HFF-Myc (cell line): Measurements from ENCODE around the gene KCNN3.

ENCODE experiments used
- DNase-seq: peaks from one replicate; pipeline ENCODE4 v3.0.0-alpha.2; 2011; ENCODE audit warnings: low read depth; ENCODE audit errors: extremely low read depth
- H3K4me3 ChIP-seq: replicated peaks from 2 replicates; pipeline ENCODE4 v1.5.1; 2011; ENCODE audit warnings: low read depth, mild to moderate bottlenecking, control low read depth, low read length
- CTCF ChIP-seq: IDR thresholded peaks from 2 replicates; pipeline ENCODE4 v1.5.1; 2012; ENCODE audit warnings: mild to moderate bottlenecking, low read depth, low read length, control low read depth; ENCODE audit errors: missing control alignments

Gene KCNN3

GRCh38 chr1:154720328-154721297, 149.5 kb downstream of the KCNN3 start:
- no peak for TF ChIP-seq CTCF
- DNase-seq: no peak

GRCh38 chr1:154719586-154720327, 150.3 kb downstream of the KCNN3 start:
- DNase-seq: no peak
- no peak overlapping the region for H3K4me3 ChIP-seq
- TF ChIP-seq CTCF: no peak

More at GRCh38 chr1:154720328-154721297, 149.5 kb downstream of the KCNN3 start:
- no peak overlapping the region for H3K4me3 ChIP-seq

GRCh38 chr1:154718566-154718965, 151.5 kb downstream of the KCNN3 start:
- no peak for TF ChIP-seq CTCF
- no peak overlapping the region for H3K4me3 ChIP-seq
- no peak for DNase-seq

- TF ChIP-seq CTCF: no peak
Measured at GRCh38 chr1:154717528-154717924, 152.6 kb downstream of the KCNN3 start.

GRCh38 chr1:154716614-154717527, 153.2 kb downstream of the KCNN3 start:
- no peak overlapping the region for H3K4me3 ChIP-seq
- DNase-seq: no peak
- no peak for TF ChIP-seq CTCF

More at GRCh38 chr1:154717528-154717924, 152.6 kb downstream of the KCNN3 start:
- no peak for DNase-seq
- no peak overlapping the region for H3K4me3 ChIP-seq

- no peak for DNase-seq
- no peak for TF ChIP-seq CTCF
- no peak overlapping the region for H3K4me3 ChIP-seq
Measured at GRCh38 chr1:154716011-154716410, 154.1 kb downstream of the KCNN3 start.
